Ovary (tissue), 1 donor: ENCODE results near the gene FGF12.

Experiments used
- EP300 ChIP-seq: sonication (generic); formaldehyde crosslinking; IDR thresholded peaks from one replicate; pipeline ENCODE4 v1.6.1; 2017; ENCODE audit warnings: antibody characterized with exemption
- POLR2A ChIP-seq: fragments of 450-650 bp; IDR thresholded peaks from one replicate; pipeline ENCODE4 v1.6.1; 2017; ENCODE audit warnings: antibody characterized with exemption, mild to moderate bottlenecking, moderate library complexity

GRCh38 chr3:192382861-192383260 lies 344.5 kb downstream of the FGF12 start:
- no peak for TF ChIP-seq POLR2A
- TF ChIP-seq EP300 = no peak
